ENCODE data around the gene GJE1. TPM values are rescaled to one million over a fixed set of nuclear protein-coding genes. Genes with fewer than 3 reads are reported as not detected.

GJE1 gene, protein sequence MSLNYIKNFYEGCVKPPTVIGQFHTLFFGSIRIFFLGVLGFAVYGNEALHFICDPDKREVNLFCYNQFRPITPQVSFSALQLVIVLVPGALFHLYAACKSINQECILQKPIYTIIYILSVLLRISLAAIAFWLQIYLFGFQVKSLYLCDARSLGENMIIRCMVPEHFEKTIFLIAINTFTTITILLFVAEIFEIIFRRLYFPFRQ
- not detected in 2 replicates for total RNA-seq

GRCh38 chr6:142132625-142133024 lies at the start of gene GJE1:
Gene GJE1 (plus strand): TSS chr6:142132925. CDS start chr6:142133159, 234 bp downstream.

DNA sequence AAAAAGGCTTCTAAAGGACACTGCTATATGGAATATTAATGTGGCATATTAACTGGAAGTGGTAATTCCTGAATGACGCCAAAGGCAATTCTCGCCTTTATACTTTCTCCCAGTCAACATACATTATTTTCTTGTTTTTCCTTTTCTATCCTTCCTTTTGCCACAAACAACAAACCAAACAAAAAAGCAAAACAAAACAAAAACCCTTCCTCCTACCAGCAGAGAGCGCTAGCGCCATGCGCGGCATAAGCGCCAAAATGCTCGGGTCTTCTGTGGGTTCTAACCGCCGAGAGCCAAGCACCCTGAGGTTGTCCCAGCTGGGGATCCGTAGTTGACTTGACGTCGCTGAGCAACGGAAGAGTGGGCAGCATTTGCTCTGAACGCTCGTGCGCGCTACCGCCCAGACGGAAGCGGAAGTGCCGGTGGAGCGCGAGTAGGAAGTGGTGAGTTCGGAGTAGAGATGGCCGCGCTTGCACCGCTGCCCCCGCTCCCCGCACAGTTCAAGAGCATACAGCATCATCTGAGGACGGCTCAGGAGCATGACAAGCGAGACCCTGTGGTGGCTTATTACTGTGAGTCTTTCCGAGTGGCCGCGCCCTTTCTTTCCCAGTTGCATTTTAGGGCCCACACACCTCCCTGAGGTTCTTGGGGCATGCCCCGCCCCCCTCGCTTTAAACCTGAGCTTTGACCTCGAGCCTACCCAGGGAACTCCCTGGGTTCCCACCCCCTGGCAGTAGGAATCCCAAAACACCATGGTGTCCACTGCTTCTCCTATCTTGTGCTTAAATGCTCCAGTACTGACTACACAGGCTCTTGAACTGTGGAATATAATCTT lies 14.3 kb downstream of the GJE1 start, which contains the start of the genes NMBR and VTA1:
TSS of gene NMBR (minus strand) at position 295 of the 835 bp plus-strand sequence. CDS start 58,464 bp downstream, outside the sequence.
TSS of gene VTA1 (plus strand) at position 436 of the 835 bp plus-strand sequence. CDS start at position 461, 25 bp downstream.

Other genes starting within 250 kb of the GJE1 start
- not detected in 2 replicates for gene NMBR, start 14.2 kb downstream of the GJE1 start, total RNA-seq
- gene VTA1, start 14.3 kb downstream of the GJE1 start, total RNA-seq: 50.8 and 57.9 TPM in 2 replicates
- 0.33 and 1.7 TPM in 2 replicates for gene ADGRG6, start 169.1 kb downstream of the GJE1 start, total RNA-seq